H1 (cell line): ENCODE results near the gene SYNJ2. TPM values are rescaled to one million over a fixed set of nuclear protein-coding genes. Genes with fewer than 3 reads are reported as not detected.

Experiments
- CTCF ChIA-PET: fragments of 300-600 bp; sonication (Branson Sonifier 250); formaldehyde crosslinking; loops from one replicate; lab custom pipeline; 2021; ENCODE audit not compliant: partially characterized antibody; lab: Charles Lee
- POLR2A ChIA-PET: fragments of 300-600 bp; sonication (Branson Sonifier 250); formaldehyde crosslinking; loops from one replicate; lab custom pipeline; 2021; ENCODE audit warnings: inconsistent platforms; ENCODE audit not compliant: partially characterized antibody; lab: Charles Lee
- DNase-seq, 2 experiments: peaks; one replicate each; pipeline versions ENCODE4 v3.0.0 to v3.0.0-alpha.2; 2010 to 2022; ENCODE audit warnings: low spot score in 2 of 2, low read depth in 1 of 2, mixed read lengths in 1 of 2
- FAIRE-seq: peaks from 2 replicates; lab custom pipeline; 2011; peaks lifted over from hg19 to GRCh38; lab: Jason Lieb, UNC
- H2AFZ ChIP-seq: 2 replicates; pipeline ENCODE4 v1.8.1; 2012; ENCODE audit warnings: low read length, inconsistent platforms
- H2AK5ac ChIP-seq: 2 replicates; pipeline ENCODE4 v1.6.1; 2013; ENCODE audit warnings: low read depth, low read length
- H2BK120ac ChIP-seq: replicated peaks from 2 replicates; pipeline ENCODE3; 2013; ENCODE audit warnings: low read depth, low read length, inconsistent platforms
- H2BK12ac ChIP-seq: 2 replicates; pipeline ENCODE4 v1.6.1; 2013; ENCODE audit warnings: low read depth, low read length
- H2BK15ac ChIP-seq: 2 replicates; pipeline ENCODE4 v1.6.1; 2013; ENCODE audit warnings: low read length
- H2BK20ac ChIP-seq: 2 replicates; pipeline ENCODE4 v1.6.1; 2013; ENCODE audit warnings: low read length
- H2BK5ac ChIP-seq: 2 replicates; pipeline ENCODE4 v1.6.1; 2013; ENCODE audit warnings: low read depth, low read length
- H3K14ac ChIP-seq: 2 replicates; pipeline ENCODE4 v1.6.1; 2013; ENCODE audit warnings: inconsistent platforms; ENCODE audit not compliant: insufficient read length
- H3K18ac ChIP-seq: 2 replicates; pipeline ENCODE4 v1.6.1; 2013; ENCODE audit warnings: low read length; ENCODE audit errors: extremely low read depth
- H3K23ac ChIP-seq: 2 replicates; pipeline ENCODE4 v1.6.1; 2013; ENCODE audit warnings: inconsistent platforms; ENCODE audit not compliant: insufficient read length
- H3K23me2 ChIP-seq: 2 replicates; pipeline ENCODE4 v1.6.1; 2013; ENCODE audit warnings: low read depth, low read length
- H3K27ac ChIP-seq: 2 replicates; pipeline ENCODE4 v1.6.1; 2011; ENCODE audit warnings: low read depth, low read length, inconsistent platforms
- H3K27me3 ChIP-seq, 4 experiments: replicated peaks in 1 of 4; 1 replicate in 1 of 4; 2 replicates in 3 of 4; pipeline versions ENCODE4 v1.6.1 to v1.8.1; 2011 to 2013; ENCODE audit warnings: low read length in 3 of 4, mild to moderate bottlenecking in 3 of 4, inconsistent platforms in 2 of 4, mixed read lengths in 2 of 4, moderate library complexity in 1 of 4; ENCODE audit not compliant: control insufficient read depth in 3 of 4, insufficient read depth in 3 of 4; ENCODE audit errors: extremely low read depth in 1 of 4
- H3K36me3 ChIP-seq, 4 experiments: 2 replicates each; pipeline versions ENCODE4 v1.6.1 to v1.8.1; 2011 to 2013; ENCODE audit warnings: mild to moderate bottlenecking in 4 of 4, low read length in 3 of 4, moderate library complexity in 2 of 4, control low read depth in 1 of 4, inconsistent platforms in 1 of 4; ENCODE audit not compliant: insufficient read depth in 4 of 4, control insufficient read depth in 2 of 4
- H3K4ac ChIP-seq: replicated peaks from 2 replicates; pipeline ENCODE3; 2013; ENCODE audit warnings: low read length, low read depth, mixed read lengths, inconsistent platforms; ENCODE audit not compliant: insufficient read length
- H3K4me1 ChIP-seq, 4 experiments: replicated peaks in 1 of 4; 1 replicate in 1 of 4; 2 replicates in 3 of 4; pipeline versions ENCODE4 v1.6.1 to v1.8.1; 2011 to 2013; ENCODE audit warnings: low read length in 3 of 4, inconsistent platforms in 2 of 4, mixed read lengths in 1 of 4; ENCODE audit not compliant: insufficient read depth in 4 of 4, control insufficient read depth in 3 of 4
- H3K4me2 ChIP-seq, 2 experiments: 2 replicates each; pipeline versions ENCODE4 v1.6.1 to v1.8.1; 2011 to 2013; ENCODE audit warnings: low read depth in 2 of 2, low read length in 2 of 2, control low read depth in 1 of 2, inconsistent platforms in 1 of 2, mild to moderate bottlenecking in 1 of 2; ENCODE audit not compliant: insufficient read depth in 1 of 2
- H3K4me3 ChIP-seq, 4 experiments: fragments of 200-600, 300-600 bp in 1 of 4; sonication (generic), shearing (Covaris generic), sonication (Bioruptor Twin) in 1 of 4; 2 replicates each; pipeline versions ENCODE4 v1.5.1 to v1.8.1; 2011 to 2016; ENCODE audit warnings: low read length in 4 of 4, low read depth in 3 of 4, control low read depth in 2 of 4, inconsistent platforms in 2 of 4, mild to moderate bottlenecking in 2 of 4, mixed read lengths in 1 of 4, moderate library complexity in 1 of 4; ENCODE audit not compliant: insufficient read depth in 2 of 4; ENCODE audit errors: extremely low read depth in 1 of 4
- H3K56ac ChIP-seq: replicated peaks from 2 replicates; pipeline ENCODE3; 2013; ENCODE audit warnings: low read depth, mild to moderate bottlenecking, mixed read lengths, low read length, inconsistent platforms; ENCODE audit not compliant: insufficient read length
- H3K79me1 ChIP-seq: 2 replicates; pipeline ENCODE4 v1.6.1; 2013; ENCODE audit warnings: low read depth, low read length, control low read depth
- H3K79me2 ChIP-seq, 2 experiments: 2 replicates each; pipeline versions ENCODE4 v1.6.1 to v1.8.1; 2012 to 2013; ENCODE audit warnings: low read length in 2 of 2, mild to moderate bottlenecking in 2 of 2, inconsistent platforms in 1 of 2; ENCODE audit not compliant: insufficient read depth in 2 of 2, control insufficient read depth in 1 of 2
- H3K9ac ChIP-seq, 4 experiments: replicated peaks in 1 of 4; 1 replicate in 1 of 4; 2 replicates in 3 of 4; pipeline versions ENCODE4 v1.6.1 to v1.8.1; 2011 to 2013; ENCODE audit warnings: low read depth in 3 of 4, low read length in 3 of 4, control low read depth in 2 of 4, mild to moderate bottlenecking in 2 of 4, moderate library complexity in 2 of 4, inconsistent platforms in 1 of 4; ENCODE audit errors: extremely low read depth in 1 of 4
- H3K9me3 ChIP-seq, 2 experiments: 2 replicates each; pipeline versions ENCODE4 v1.6.1 to v1.8.1; 2012 to 2013; ENCODE audit warnings: mild to moderate bottlenecking in 2 of 2, moderate library complexity in 2 of 2, control low read depth in 1 of 2, inconsistent platforms in 1 of 2, low read depth in 1 of 2, low read length in 1 of 2, mixed read lengths in 1 of 2; ENCODE audit not compliant: insufficient read depth in 2 of 2
- H4K20me1 ChIP-seq, 2 experiments: replicated peaks in 1 of 2; 2 replicates each; pipeline versions ENCODE3 to v1.8.1; 2011 to 2013; ENCODE audit warnings: inconsistent platforms in 2 of 2, low read length in 2 of 2, mild to moderate bottlenecking in 1 of 2; ENCODE audit not compliant: insufficient read depth in 2 of 2, control insufficient read depth in 1 of 2
- H4K5ac ChIP-seq: 2 replicates; pipeline ENCODE4 v1.6.1; 2013; ENCODE audit warnings: low read length, low read depth, mixed read lengths, inconsistent platforms; ENCODE audit not compliant: insufficient read length
- H4K8ac ChIP-seq: 2 replicates; pipeline ENCODE4 v1.8.0; 2013; ENCODE audit warnings: mild to moderate bottlenecking, moderate library complexity, low read length, inconsistent platforms; ENCODE audit not compliant: insufficient read depth; ENCODE audit errors: extremely low read depth
- H4K91ac ChIP-seq: replicated peaks from 2 replicates; pipeline ENCODE3; 2013; ENCODE audit warnings: low read length, mixed read lengths, inconsistent platforms; ENCODE audit not compliant: insufficient read length
- EGR1 ChIP-seq: IDR thresholded peaks from 2 replicates; pipeline ENCODE4 v1.6.1; 2011; ENCODE audit warnings: low read depth, low read length, borderline replicate concordance
- HDAC2 ChIP-seq, 2 experiments: fragments of 300-600 bp in 1 of 2; sonication (generic) in 1 of 2; IDR thresholded peaks; 2 replicates each; pipeline ENCODE4 v1.6.1; 2011 to 2012; ENCODE audit warnings: low read depth in 2 of 2, low read length in 2 of 2, mild to moderate bottlenecking in 2 of 2, moderate library complexity in 2 of 2, borderline replicate concordance in 1 of 2, inconsistent platforms in 1 of 2
- JUN ChIP-seq: IDR thresholded peaks from 2 replicates; pipeline ENCODE4 v1.6.1; 2011; ENCODE audit warnings: low read depth, mild to moderate bottlenecking, improper control_type of control experiment, low read length
- YY1 ChIP-seq: IDR thresholded peaks from 2 replicates; pipeline ENCODE4 v1.6.1; 2011; ENCODE audit warnings: low read depth, mild to moderate bottlenecking, low read length
- WGBS, 2 experiments: shearing (Covaris generic) in 1 of 2; methylation state at CpG; one replicate each; pipeline versions ENCODE4 v1.1.6 to v1.1.7; 2013 to 2015; ENCODE audit warnings: low lambda C conversion rate in 2 of 2, mixed read lengths in 2 of 2, inconsistent platforms in 1 of 2, low coverage in 1 of 2, missing lambda C conversion rate in 1 of 2; ENCODE audit not compliant: insufficient replicate concordance in 2 of 2, insufficient coverage in 1 of 2, insufficient read length in 1 of 2; ENCODE audit errors: extremely low coverage in 1 of 2, missing lambda C conversion rate in 1 of 2; 5-methylcytosine and 5-hydroxymethylcytosine counted together
- polyA plus RNA-seq, 7 experiments: library from polyadenylated mRNA; depleted of rRNA in 3 of 7; stranded (reverse) in 5 of 7; unstranded in 2 of 7; fragments of >200 nt in 5 of 7; fragments of 200-250 nt in 2 of 7; gene quantifications; 1 replicate in 5 of 7; 2 replicates in 1 of 7; 4 replicates in 1 of 7; pipeline versions ENCODE4 v1.2.1 to v1.2.3, GENCODE V29; 2011 to 2013; ENCODE audit warnings: missing spikeins in 2 of 7, mixed read lengths in 2 of 7
- total RNA-seq: library from RNA; stranded (reverse); fragmentation: NEBNext Ultra II Directional; extraction: Animal tissue kit (Norgen Biotek cat#: 25700); gene quantifications from 2 replicates; pipeline ENCODE4 v1.2.1, GENCODE V29; 2021

The SYNJ2 gene
- total and polyA plus RNA-seq, 2 of the 8 experiments (the other 6 are each of a cell fraction or from before 2014, with no cell fraction given): 3.7 to 13.9 TPM

DNA sequence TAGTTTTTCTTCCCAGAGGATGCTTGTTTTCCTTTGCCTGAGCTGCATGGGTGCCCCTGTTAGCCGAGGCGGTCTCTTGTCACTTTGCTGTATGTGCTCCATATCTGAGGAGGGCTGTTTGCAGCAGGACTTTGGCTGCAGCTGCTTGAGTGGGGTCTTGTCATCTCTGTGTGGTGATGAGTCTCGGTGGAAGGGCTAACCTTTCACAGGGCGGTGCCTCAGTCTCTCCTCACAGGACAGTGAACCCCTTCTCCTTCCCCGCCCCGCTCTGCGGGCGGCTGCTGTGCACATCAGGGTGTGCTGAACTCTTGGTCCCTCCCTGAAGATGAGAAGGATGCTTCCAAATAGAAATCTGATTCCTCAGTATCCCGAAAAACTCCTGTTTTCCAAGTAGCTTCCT, 75.1 kb downstream of the SYNJ2 start:
- no peak overlapping the region for H4K91ac ChIP-seq
- FAIRE-seq: no peak

More for the DNA sequence above, 75.1 kb downstream of the SYNJ2 start:
- H4K5ac ChIP-seq: no peak overlapping the region
- no peak overlapping the region for H3K18ac ChIP-seq
- no peak overlapping the region for H3K4ac ChIP-seq
- no peak overlapping the region for H2BK20ac ChIP-seq
- no peak overlapping the region for H3K27ac ChIP-seq
- H3K4me1 ChIP-seq: peaks cover 0 to 5% (median 0%) of the 10 kb centered on the region in 4 experiments; a peak in 1 of 7 replicates
- H3K4me2 ChIP-seq: no peak overlapping the region
- no peaks in the 10 kb centered on the region for H3K36me3 ChIP-seq
- CTCF ChIA-PET: interaction anchor here (1.0 to 2.1 kb wide), 3 partner anchors 15 to 86 kb away, joined by 4 to 7 read pairs (median 7); no protein-coding TSS in a partner anchor
- no peak overlapping the region for H4K8ac ChIP-seq
- no peaks in the 10 kb centered on the region for H3K9me3 ChIP-seq
- H2BK120ac ChIP-seq: no peak overlapping the region
- no peak overlapping the region for H3K23ac ChIP-seq
- POLR2A ChIA-PET: interaction anchor here (1.7 kb wide), 1 partner anchor 28 kb away, joined by 4 read pairs; no protein-coding TSS in a partner anchor
- no peak overlapping the region for H3K4me3 ChIP-seq
- no peak overlapping the region for H2BK5ac ChIP-seq
- TF ChIP-seq EGR1 (no peak), HDAC2 (IDR thresholded peaks at IDR 0.05; ENCODE audit: borderline replicate concordance in 1 of 2, low read depth in 2 of 2, low read length in 2 of 2) (no peak), JUN (no peak), YY1 (no peak)
- TF ChIP-seq, all 59 proteins: peak for 0
- no peak overlapping the region for H2BK12ac ChIP-seq
- peaks cover 9% of the 10 kb centered on the region; the same call in 1 of the 2 replicates for H3K23me2 ChIP-seq
- no peaks in the 10 kb centered on the region for H3K79me2 ChIP-seq
- no peak overlapping the region for H2AK5ac ChIP-seq
- H2AFZ ChIP-seq: no peak overlapping the region
- 83% methylated on average over 9 of the region's 9 CpGs; no CpG with 5 or more reads in 1 of the 2 experiments for WGBS, 2 experiments
- H2BK15ac ChIP-seq: no peak overlapping the region
- no peak overlapping the region for H3K56ac ChIP-seq
- no peak overlapping the region for H3K14ac ChIP-seq
- DNase-seq: no peak
- no peak overlapping the region for H3K9ac ChIP-seq
- H3K27me3 ChIP-seq: no peaks in the 10 kb centered on the region
- peaks cover 0 to 2% of the 10 kb centered on the region in 2 experiments for H4K20me1 ChIP-seq
- H3K79me1 ChIP-seq: no peaks in the 10 kb centered on the region
